Lower lobe of right lung (tissue), 2 donors: Measurements from ENCODE around the gene NKAIN2. TPM values are rescaled to one million over a fixed set of nuclear protein-coding genes. Genes with fewer than 3 reads are reported as not detected.

Source experiments
- ATAC-seq, 2 donors: fragments of 200-7000 bp; cut with Tn5 transposase; one replicate each; pipeline ENCODE4 v1.9.1; 2020 to 2022; ENCODE audit warnings: mild to moderate bottlenecking in 2 of 2, moderate library complexity in 2 of 2
- DNase-seq: peaks from one replicate; pipeline ENCODE4 v3.0.0-alpha.2; 2020
- H3K27ac ChIP-seq: fragments of 200-600 bp; one replicate; pipeline ENCODE4 v1.8.0; 2022
- H3K27me3 ChIP-seq: fragments of 200-600 bp; one replicate; pipeline ENCODE4 v1.8.0; 2022; ENCODE audit warnings: low read depth
- H3K36me3 ChIP-seq: fragments of 200-600 bp; one replicate; pipeline ENCODE4 v1.8.0; 2022; ENCODE audit warnings: mild to moderate bottlenecking
- H3K4me1 ChIP-seq: fragments of 200-600 bp; one replicate; pipeline ENCODE4 v1.8.0; 2022
- H3K4me3 ChIP-seq: fragments of 200-600 bp; one replicate; pipeline ENCODE4 v1.8.0; 2022; ENCODE audit warnings: mild to moderate bottlenecking
- H3K9me3 ChIP-seq: fragments of 200-600 bp; one replicate; pipeline ENCODE4 v1.8.0; 2022
- CTCF ChIP-seq: fragments of 200-600 bp; IDR thresholded peaks from one replicate; pipeline ENCODE4 v1.8.0; 2022; ENCODE audit warnings: antibody characterized with exemption, mild to moderate bottlenecking
- intact Hi-C: fragments of 100-400 bp; cut with DNase I; formaldehyde crosslinking; loops from one replicate; pipeline ENCODE4 v1.11.0; 2022
- total RNA-seq: library from RNA; stranded (reverse); fragmentation: NEBNext Ultra II Directional; extraction: Animal tissue kit (Norgen Biotek cat#: 25700); gene quantifications from one replicate; pipeline ENCODE4 v1.2.1, GENCODE V29; 2021
- donor health status: DM: no; HTN: yes; CAD: no; lungs with severe emphysema.

The NKAIN2 gene
- total RNA-seq, 1 donor from 2014 or later: 0.12 TPM

GRCh38 chr6:123925350-123925749 lies 121.7 kb downstream of the NKAIN2 start:
- ATAC-seq: no peak
- Histone ChIP-seq H3K9me3 (no peaks in the 10 kb centered on the region), H3K4me3 (no peak overlapping the region), H3K27ac (no peak overlapping the region), H3K4me1 (no peaks in the 10 kb centered on the region), H3K36me3 (no peaks in the 10 kb centered on the region), H3K27me3 (no peaks in the 10 kb centered on the region)
- no peak for DNase-seq
- TF ChIP-seq CTCF: no peak
- intact Hi-C loops: no loop called here

- H3K4me3 ChIP-seq: no peak overlapping the region
- ATAC-seq: no peak
- no peak overlapping the region for H3K27ac ChIP-seq
- no peaks in the 10 kb centered on the region for H3K9me3 ChIP-seq
- DNase-seq: no peak
- no peaks in the 10 kb centered on the region for H3K27me3 ChIP-seq
- no peak for TF ChIP-seq CTCF
- H3K36me3 ChIP-seq: no peaks in the 10 kb centered on the region
- intact Hi-C loops: no loop called here
- no peaks in the 10 kb centered on the region for H3K4me1 ChIP-seq
Measured at GRCh38 chr6:123925842-123926399, 122.3 kb downstream of the NKAIN2 start.

DNA sequence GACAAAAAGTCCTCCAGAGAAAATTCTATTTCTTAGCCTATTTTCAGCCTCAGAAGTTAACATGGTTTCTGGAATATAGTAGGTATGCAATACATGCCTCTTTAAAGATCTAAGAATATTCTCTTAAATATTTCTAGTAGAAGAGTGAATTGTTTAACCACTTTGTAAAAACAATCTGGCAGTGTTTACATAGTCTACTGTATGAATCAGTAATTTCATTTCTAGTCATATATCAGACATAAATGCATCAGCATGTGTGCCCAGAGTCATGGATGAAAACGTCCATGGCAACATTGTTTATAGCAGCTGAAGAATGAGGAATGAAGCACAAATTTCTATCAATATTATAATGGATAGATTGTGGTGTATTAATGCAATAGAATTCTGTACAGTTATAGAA lies 124.9 kb downstream of the NKAIN2 start:
- TF ChIP-seq CTCF: no peak
- DNase-seq: no peak
- no peak for ATAC-seq
- Histone ChIP-seq H3K4me1 (no peaks in the 10 kb centered on the region), H3K36me3 (no peaks in the 10 kb centered on the region), H3K27me3 (no peaks in the 10 kb centered on the region), H3K4me3 (no peak overlapping the region), H3K27ac (no peak overlapping the region), H3K9me3 (no peaks in the 10 kb centered on the region)
- intact Hi-C loops: no loop called here

GRCh38 chr6:123931928-123932327 lies 128.3 kb downstream of the NKAIN2 start:
- no peaks in the 10 kb centered on the region for H3K36me3 ChIP-seq

DNA sequence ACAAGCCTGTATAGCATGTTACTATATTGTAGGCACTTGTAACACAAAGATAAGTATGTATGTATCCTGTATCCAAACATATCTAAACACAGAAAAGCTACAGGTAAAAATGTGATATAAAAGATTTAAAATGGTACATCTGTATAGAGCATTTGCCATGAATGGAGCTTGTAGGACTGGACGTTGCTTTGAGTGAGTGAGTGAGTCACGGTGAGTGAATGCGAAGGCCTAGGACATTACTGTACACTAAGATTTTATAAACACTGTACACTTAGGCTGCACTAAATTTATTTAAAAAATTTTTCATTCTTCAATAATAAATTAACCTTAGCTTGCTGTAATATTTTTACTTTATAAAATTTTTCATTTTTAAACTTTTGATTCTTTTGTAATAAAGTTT lies 136.9 kb downstream of the NKAIN2 start:
- TF ChIP-seq CTCF: no peak
- no peaks in the 10 kb centered on the region for H3K4me1 ChIP-seq
- H3K27ac ChIP-seq: no peak overlapping the region
- ATAC-seq (no peak), DNase-seq (no peak)
- H3K36me3 ChIP-seq: no peaks in the 10 kb centered on the region
- no peak overlapping the region for H3K4me3 ChIP-seq
- intact Hi-C loops: no loop called here
- H3K27me3 ChIP-seq: no peaks in the 10 kb centered on the region
- H3K9me3 ChIP-seq: no peaks in the 10 kb centered on the region

More at GRCh38 chr6:123931928-123932327, 128.3 kb downstream of the NKAIN2 start:
- no peak for TF ChIP-seq CTCF
- no peaks in the 10 kb centered on the region for H3K27me3 ChIP-seq
- no peaks in the 10 kb centered on the region for H3K9me3 ChIP-seq
- ATAC-seq (no peak), DNase-seq (no peak)
- H3K27ac ChIP-seq: no peak overlapping the region
- no peak overlapping the region for H3K4me3 ChIP-seq
- no peaks in the 10 kb centered on the region for H3K4me1 ChIP-seq
- intact Hi-C loops: no loop called here

GRCh38 chr6:123941855-123942254 lies 138.2 kb downstream of the NKAIN2 start:
- Histone ChIP-seq H3K27me3 (no peaks in the 10 kb centered on the region), H3K27ac (no peak overlapping the region), H3K4me1 (no peaks in the 10 kb centered on the region), H3K4me3 (no peak overlapping the region), H3K36me3 (no peaks in the 10 kb centered on the region), H3K9me3 (no peaks in the 10 kb centered on the region)
- DNase-seq: no peak
- ATAC-seq: no peak
- no peak for TF ChIP-seq CTCF
- intact Hi-C loops: no loop called here
